Liver (tissue), 9 donors: Measurements from ENCODE around the gene FMN2. TPM values are rescaled to one million over a fixed set of nuclear protein-coding genes. Genes with fewer than 3 reads are reported as not detected.

ENCODE experiments used
- DNase-seq: peaks from one replicate; pipeline ENCODE4 v3.0.0-alpha.2; 2017; ENCODE audit warnings: low spot score
- H3K27ac ChIP-seq, 2 donors: one replicate each; pipeline ENCODE4 v1.7.0; 2013; ENCODE audit warnings: inconsistent platforms in 2 of 2, low read length in 2 of 2, control low read depth in 1 of 2, low read depth in 1 of 2, mild to moderate bottlenecking in 1 of 2
- H3K27me3 ChIP-seq, 4 donors: one replicate each; pipeline versions ENCODE4 v1.6.1 to v1.7.0; 2013; ENCODE audit warnings: low read length in 3 of 4, inconsistent platforms in 1 of 4, mild to moderate bottlenecking in 1 of 4, moderate library complexity in 1 of 4; ENCODE audit not compliant: control insufficient read depth in 4 of 4, insufficient read depth in 4 of 4
- H3K36me3 ChIP-seq, 4 donors: one replicate each; pipeline versions ENCODE4 v1.6.1 to v1.7.0; 2013; ENCODE audit warnings: low read length in 3 of 4, mild to moderate bottlenecking in 3 of 4, low read depth in 1 of 4, moderate library complexity in 1 of 4; ENCODE audit not compliant: control insufficient read depth in 4 of 4, insufficient read depth in 3 of 4
- H3K4me1 ChIP-seq, 4 donors: one replicate each; pipeline versions ENCODE4 v1.6.1 to v1.7.0; 2013; ENCODE audit warnings: low read length in 3 of 4, mild to moderate bottlenecking in 3 of 4, moderate library complexity in 1 of 4; ENCODE audit not compliant: control insufficient read depth in 4 of 4, insufficient read depth in 4 of 4
- H3K4me3 ChIP-seq, 3 donors: one replicate each; pipeline versions ENCODE4 v1.6.1 to v1.7.0; 2013; ENCODE audit warnings: low read length in 3 of 3, control low read depth in 1 of 3, low read depth in 1 of 3, mild to moderate bottlenecking in 1 of 3
- H3K9ac ChIP-seq, 2 donors: one replicate each; pipeline ENCODE4 v1.7.0; 2013; ENCODE audit warnings: low read length in 2 of 2, mild to moderate bottlenecking in 2 of 2, moderate library complexity in 2 of 2, control low read depth in 1 of 2, low read depth in 1 of 2
- H3K9me3 ChIP-seq, 4 donors: one replicate each; pipeline versions ENCODE4 v1.6.1 to v1.7.0; 2013; ENCODE audit warnings: low read length in 3 of 4; ENCODE audit not compliant: control insufficient read depth in 4 of 4
- ATF3 ChIP-seq: IDR thresholded peaks from 2 replicates; pipeline ENCODE4 v1.6.1; 2016; ENCODE audit warnings: antibody characterized with exemption
- CTCF ChIP-seq: fragments of 150-350 bp; IDR thresholded peaks from 2 replicates; pipeline ENCODE4 v1.5.1; 2017; ENCODE audit warnings: improper control_type of control experiment, low read depth, low read length; ENCODE audit not compliant: missing input control
- EGR1 ChIP-seq, 2 donors: IDR thresholded peaks; 2 replicates each; pipeline ENCODE4 v1.6.1; 2016 to 2018; ENCODE audit warnings: antibody characterized with exemption in 2 of 2, low read depth in 2 of 2
- FOXA1 ChIP-seq: IDR thresholded peaks from 2 replicates; pipeline ENCODE4 v1.6.1; 2016; ENCODE audit warnings: antibody characterized with exemption
- FOXA2 ChIP-seq: IDR thresholded peaks from 2 replicates; pipeline ENCODE4 v1.6.1; 2016; ENCODE audit warnings: antibody characterized with exemption
- GABPA ChIP-seq, 2 donors: IDR thresholded peaks in 1 of 2; conservative IDR thresholded peaks in 1 of 2; 2 replicates each; pipeline ENCODE4 v1.6.1; 2016; ENCODE audit warnings: antibody characterized with exemption in 2 of 2, mild to moderate bottlenecking in 1 of 2, moderate library complexity in 1 of 2
- HNF4A ChIP-seq, 2 donors: conservative IDR thresholded peaks; 2 replicates each; pipeline ENCODE4 v1.6.1; 2016; ENCODE audit warnings: antibody characterized with exemption in 2 of 2, mild to moderate bottlenecking in 2 of 2
- HNF4G ChIP-seq: IDR thresholded peaks from 2 replicates; pipeline ENCODE4 v1.6.1; 2016; ENCODE audit warnings: antibody characterized with exemption
- JUND ChIP-seq, 2 donors: IDR thresholded peaks; 2 replicates each; pipeline ENCODE4 v1.6.1; 2016; ENCODE audit warnings: antibody characterized with exemption in 2 of 2
- MAX ChIP-seq: IDR thresholded peaks from 2 replicates; pipeline ENCODE4 v1.6.1; 2016; ENCODE audit warnings: antibody characterized with exemption
- NR2F2 ChIP-seq: IDR thresholded peaks from 2 replicates; pipeline ENCODE4 v1.6.1; 2016; ENCODE audit warnings: antibody characterized with exemption
- RAD21 ChIP-seq, 2 donors: IDR thresholded peaks; 2 replicates each; pipeline ENCODE4 v1.6.1; 2016; ENCODE audit warnings: antibody characterized with exemption in 2 of 2, mild to moderate bottlenecking in 2 of 2
- REST ChIP-seq: IDR thresholded peaks from 2 replicates; pipeline ENCODE4 v1.6.1; 2016; ENCODE audit warnings: antibody characterized with exemption, mild to moderate bottlenecking
- RXRA ChIP-seq, 2 donors: IDR thresholded peaks; 2 replicates each; pipeline ENCODE4 v1.6.1; 2017 to 2018; ENCODE audit warnings: antibody characterized with exemption in 2 of 2, mild to moderate bottlenecking in 1 of 2
- SP1 ChIP-seq: IDR thresholded peaks from 2 replicates; pipeline ENCODE4 v1.6.1; 2018; ENCODE audit warnings: antibody characterized with exemption, mild to moderate bottlenecking
- TAF1 ChIP-seq: conservative IDR thresholded peaks from 2 replicates; pipeline ENCODE4 v1.6.1; 2016; ENCODE audit warnings: antibody characterized with exemption, mild to moderate bottlenecking
- YY1 ChIP-seq: IDR thresholded peaks from 2 replicates; pipeline ENCODE4 v1.6.1; 2016; ENCODE audit warnings: antibody characterized with exemption, mild to moderate bottlenecking
- ZBTB33 ChIP-seq: IDR thresholded peaks from 2 replicates; pipeline ENCODE4 v1.6.1; 2016; ENCODE audit warnings: antibody characterized with exemption
- WGBS: extraction: QIAGEN DNeasy Blood & Tissue Kit; methylation state at CpG from one replicate; pipeline ENCODE4 v1.1.7; 2013; 5-methylcytosine and 5-hydroxymethylcytosine counted together
- polyA plus RNA-seq, 2 donors: library from polyadenylated mRNA; stranded (reverse) in 1 of 2; unstranded in 1 of 2; fragments of 200-250 nt in 1 of 2; fragments of >200 nt in 1 of 2; fragmentation: Nextera tagmentation in 1 of 2; extraction: Ambion mirVana in 1 of 2; gene quantifications; one replicate each; pipeline versions ENCODE4 v1.2.1 to v1.2.3, GENCODE V29; 2013 to 2015
- total RNA-seq, 2 donors: library from RNA; depleted of rRNA; stranded (reverse); fragments of >200 nt; gene quantifications; one replicate each; pipeline ENCODE4 v1.2.3, GENCODE V29; 2014
- donor health status: healthy.
- donor health status: healthy.
- donor health status: healthy.
- donor health status: healthy.
- donor health status: healthy.

Gene FMN2
- total and polyA plus RNA-seq, 4 donors: 0.17 TPM; not detected in 3

GRCh38 chr1:240350910-240351331, 259.2 kb downstream of the FMN2 start:
- 75% methylated on average over 1 of the region's 1 CpG for WGBS
- Histone ChIP-seq H3K36me3 (no peaks in the 10 kb centered on the region), H3K9me3 (peaks cover 0 to 5% (median 1%) of the 10 kb centered on the region in 4 donors), H3K9ac (no peak overlapping the region), H3K4me1 (no peaks in the 10 kb centered on the region), H3K4me3 (no peak overlapping the region), H3K27ac (no peak overlapping the region), H3K27me3 (no peaks in the 10 kb centered on the region)
- DNase-seq: no peak
- TF ChIP-seq GABPA (IDR thresholded peaks at IDR 0.05 in 1 of 2, conservative IDR thresholded peaks at IDR 0.05 in 1 of 2) (no peak), CTCF (no peak)

GRCh38 chr1:240351690-240352089, 260.0 kb downstream of the FMN2 start:
- Histone ChIP-seq H3K36me3 (no peaks in the 10 kb centered on the region), H3K9me3 (peaks cover 0 to 5% (median 1%) of the 10 kb centered on the region in 4 donors), H3K27me3 (no peaks in the 10 kb centered on the region), H3K9ac (no peak overlapping the region), H3K4me3 (no peak overlapping the region), H3K27ac (no peak overlapping the region), H3K4me1 (no peaks in the 10 kb centered on the region)
- TF ChIP-seq GABPA (IDR thresholded peaks at IDR 0.05 in 1 of 2, conservative IDR thresholded peaks at IDR 0.05 in 1 of 2): no peak
- TF ChIP-seq FOXA2: no peak
- TF ChIP-seq RXRA (IDR thresholded peaks at IDR 0.05): no peak
- TF ChIP-seq NR2F2: no peak
- TF ChIP-seq CTCF: no peak
- TF ChIP-seq HNF4A (conservative IDR thresholded peaks at IDR 0.05): no peak
- no peak for TF ChIP-seq RAD21 (IDR thresholded peaks at IDR 0.05)
- no peak for TF ChIP-seq YY1
- no peak for TF ChIP-seq ATF3
- TF ChIP-seq ZBTB33: no peak
- TF ChIP-seq FOXA1: no peak
- TF ChIP-seq EGR1 (IDR thresholded peaks at IDR 0.05; ENCODE audit: low read depth in 2 of 2): no peak
- no peak for TF ChIP-seq JUND (IDR thresholded peaks at IDR 0.05)
- no peak for TF ChIP-seq REST
- TF ChIP-seq HNF4G: no peak
- no peak for TF ChIP-seq TAF1
- TF ChIP-seq MAX: no peak
- no peak for TF ChIP-seq SP1
- DNase-seq: no peak
- 71% methylated on average over 1 of the region's 1 CpG for WGBS
